GM12878 (cell line): ENCODE data around the gene SF3B5. TPM values are rescaled to one million over a fixed set of nuclear protein-coding genes. Genes with fewer than 3 reads are reported as not detected.

Experiments
- ATAC-seq: fragments of 200-7000 bp; cut with Tn5 transposase; 3 replicates; pipeline ENCODE4 v1.9.1; 2020; ENCODE audit warnings: mild to moderate bottlenecking, moderate library complexity
- BruUV-seq: library from RNA; stranded (reverse); fragments of 400-500 nt; replicated peaks from 2 replicates; lab custom pipeline; 2021; lab: Mats Ljungman, UMichigan
- CTCF ChIA-PET: fragments of 300-600 bp; sonication (Branson Sonifier 250); formaldehyde crosslinking; extraction: SDS; loops from one replicate; lab custom pipeline; 2021; ENCODE audit warnings: inconsistent platforms; lab: Yijun Ruan, JAX
- POLR2A ChIA-PET: fragments of 350-600 bp; formaldehyde crosslinking; extraction: SDS; loops from one replicate; lab custom pipeline; 2021; ENCODE audit warnings: inconsistent platforms; lab: Charles Lee
- RAD21 ChIA-PET: fragments of 300-600 bp; sonication (Branson Sonifier 250); formaldehyde crosslinking; loops from one replicate; lab custom pipeline; 2023; ENCODE audit warnings: antibody characterized with exemption; ENCODE audit not compliant: unreplicated experiment; lab: Charles Lee
- SMC1A ChIA-PET: fragments of 300-600 bp; sonication (Branson Sonifier 250); formaldehyde crosslinking; loops from one replicate; lab custom pipeline; 2023; ENCODE audit not compliant: unreplicated experiment, uncharacterized antibody; lab: Charles Lee
- DNase-seq: peaks from one replicate; pipeline ENCODE4 v3.0.0-alpha.2; 2011; ENCODE audit warnings: low read depth, low spot score
- FAIRE-seq: peaks from 3 replicates; lab custom pipeline; 2011; peaks lifted over from hg19 to GRCh38; lab: Jason Lieb, UNC
- H2AFZ ChIP-seq: 2 replicates; pipeline ENCODE4 v1.6.0; 2011; ENCODE audit warnings: low read depth, low read length, control low read depth; ENCODE audit not compliant: control insufficient read depth
- H3K27ac ChIP-seq: 2 replicates; pipeline ENCODE4 v1.5.1; 2011; ENCODE audit warnings: control low read depth; ENCODE audit not compliant: control insufficient read depth, insufficient read depth
- H3K27me3 ChIP-seq, 2 experiments: replicated peaks in 1 of 2; 2 replicates each; pipeline versions ENCODE4 v1.6.0 to v1.6.1; 2011; ENCODE audit warnings: low read length in 1 of 2; ENCODE audit not compliant: control insufficient read depth in 2 of 2, insufficient read depth in 2 of 2
- H3K36me3 ChIP-seq, 2 experiments: 2 replicates each; pipeline ENCODE4 v1.5.1; 2011; ENCODE audit warnings: low read length in 1 of 2; ENCODE audit not compliant: control insufficient read depth in 2 of 2, insufficient read depth in 2 of 2
- H3K4me1 ChIP-seq: 2 replicates; pipeline ENCODE4 v1.6.1; 2011; ENCODE audit warnings: mild to moderate bottlenecking, low read length, moderate library complexity, mixed read lengths; ENCODE audit not compliant: control insufficient read depth, insufficient read depth
- H3K4me2 ChIP-seq: 2 replicates; pipeline ENCODE4 v1.6.0; 2011; ENCODE audit warnings: control low read depth; ENCODE audit not compliant: control insufficient read depth, insufficient read depth
- H3K4me3 ChIP-seq: fragments of 200-600 bp; sonication (generic); 2 replicates; pipeline ENCODE4 v1.5.1; 2016
- H3K79me2 ChIP-seq: 2 replicates; pipeline ENCODE4 v1.6.0; 2011; ENCODE audit warnings: low read length; ENCODE audit not compliant: control insufficient read depth, insufficient read depth
- H3K9ac ChIP-seq: 2 replicates; pipeline ENCODE4 v1.8.0; 2011; ENCODE audit warnings: low read length, control low read depth, mixed read lengths; ENCODE audit not compliant: control insufficient read depth, insufficient read depth
- H3K9me3 ChIP-seq: replicated peaks from 3 replicates; pipeline ENCODE4 v1.5.1; 2011; ENCODE audit warnings: mild to moderate bottlenecking, low read length; ENCODE audit not compliant: control insufficient read depth, insufficient read depth
- H4K20me1 ChIP-seq: 2 replicates; pipeline ENCODE4 v1.6.0; 2011; ENCODE audit not compliant: control insufficient read depth, insufficient read depth
- BCL3 ChIP-seq: IDR thresholded peaks from 2 replicates; pipeline ENCODE4 v1.6.1; 2011; ENCODE audit warnings: borderline replicate concordance, low read depth, mild to moderate bottlenecking, moderate library complexity, low read length; ENCODE audit not compliant: insufficient read depth, poor library complexity, severe bottlenecking
- BRCA1 ChIP-seq: IDR thresholded peaks from 2 replicates; pipeline ENCODE4 v1.6.1; 2011; ENCODE audit warnings: low read depth, low read length, improper control_type of control experiment
- GATAD2B ChIP-seq: fragments of 450-650 bp; conservative IDR thresholded peaks from 2 replicates; pipeline ENCODE4 v1.6.1; 2017; ENCODE audit warnings: low read depth, mild to moderate bottlenecking, moderate library complexity
- IKZF2 ChIP-seq, 2 experiments: fragments of 450-650 bp; IDR thresholded peaks; 2 replicates each; pipeline ENCODE4 v1.6.1; 2017; ENCODE audit warnings: mild to moderate bottlenecking in 2 of 2, moderate library complexity in 2 of 2
- MXI1 ChIP-seq: fragments of 150-350 bp; IDR thresholded peaks from 2 replicates; pipeline ENCODE4 v1.6.1; 2011; ENCODE audit warnings: low read depth, mild to moderate bottlenecking, inconsistent platforms, low read length, improper control_type of control experiment
- NR2C2 ChIP-seq: IDR thresholded peaks from 2 replicates; pipeline ENCODE4 v1.6.1; 2011; ENCODE audit warnings: borderline replicate concordance, low read depth; ENCODE audit not compliant: control insufficient read depth, insufficient read length
- PAX5 ChIP-seq: IDR thresholded peaks from 2 replicates; pipeline ENCODE4 v1.6.1; 2011; ENCODE audit warnings: low read depth, low read length, borderline replicate concordance
- RB1 ChIP-seq: fragments of 450-650 bp; formaldehyde crosslinking; IDR thresholded peaks from 2 replicates; pipeline ENCODE4 v1.6.1; 2017; ENCODE audit warnings: mild to moderate bottlenecking, borderline replicate concordance
- RBBP5 ChIP-seq: fragments of 200-600 bp; sonication (generic); conservative IDR thresholded peaks from 2 replicates; pipeline ENCODE4 v1.6.1; 2016
- TCF3 ChIP-seq: IDR thresholded peaks from 2 replicates; pipeline ENCODE4 v1.6.1; 2012; ENCODE audit warnings: low read depth, mild to moderate bottlenecking, low read length, borderline replicate concordance; ENCODE audit not compliant: insufficient read depth
- ZNF24 ChIP-seq: fragments of 450-650 bp; IDR thresholded peaks from 2 replicates; pipeline ENCODE4 v1.6.1; 2017; ENCODE audit warnings: antibody characterized with exemption, mild to moderate bottlenecking
- ZNF274 ChIP-seq: IDR thresholded peaks from one replicate; pipeline ENCODE4 v1.8.0; 2011; ENCODE audit not compliant: insufficient read length, insufficient read depth
- ZSCAN29 ChIP-seq: fragments of 450-650 bp; IDR thresholded peaks from 2 replicates; pipeline ENCODE4 v1.6.1; 2017; ENCODE audit warnings: mild to moderate bottlenecking, moderate library complexity
- WGBS: methylation state at CpG from one replicate; pipeline ENCODE4 v1.1.6; 2016; ENCODE audit warnings: low lambda C conversion rate; ENCODE audit not compliant: insufficient replicate concordance, insufficient coverage; ENCODE audit errors: missing lambda C conversion rate; 5-methylcytosine and 5-hydroxymethylcytosine counted together
- in situ Hi-C: fragments of 300-500 bp; cut with MboI; formaldehyde crosslinking; loops from 9 replicates; pipeline ENCODE4 v1.14.3; 2018; ENCODE audit warnings: mixed read lengths
- intact Hi-C: fragments of 100-400 bp; cut with micrococcal nuclease; formaldehyde crosslinking; loops from one replicate; pipeline ENCODE4 v1.14.2; 2022; ENCODE audit not compliant: unreplicated experiment
- polyA plus RNA-seq, 11 experiments: library from polyadenylated mRNA; depleted of rRNA in 4 of 11; unstranded in 6 of 11; stranded (reverse) in 5 of 11; fragments of >200 nt; fragmentation: Nextera tagmentation in 4 of 11; fragmentation: Illumina TruSeq in 1 of 11; extraction: Ambion mirVana in 4 of 11; extraction: Trizol in 1 of 11; gene quantifications; 1 replicate in 1 of 11; 2 replicates in 10 of 11; pipeline versions ENCODE4 v1.2.1 to v1.2.3, GENCODE V29; 2011 to 2016; ENCODE audit warnings: inconsistent platforms in 2 of 11, missing spikeins in 2 of 11, low read depth in 1 of 11
- total RNA-seq, 4 experiments: library from RNA; depleted of rRNA in 3 of 4; stranded (reverse); fragments of >200 nt in 3 of 4; fragmentation: Illumina TruSeq in 1 of 4; extraction: Trizol in 1 of 4; gene quantifications; 2 replicates each; pipeline versions ENCODE4 v1.2.1 to v1.2.3, GENCODE V29; 2013 to 2021

The SF3B5 gene
- total and polyA plus RNA-seq, 10 of the 15 experiments (the other 5 are each of a cell fraction or from before 2014, with no cell fraction given), result 220 to 864 (median 341) TPM

DNA sequence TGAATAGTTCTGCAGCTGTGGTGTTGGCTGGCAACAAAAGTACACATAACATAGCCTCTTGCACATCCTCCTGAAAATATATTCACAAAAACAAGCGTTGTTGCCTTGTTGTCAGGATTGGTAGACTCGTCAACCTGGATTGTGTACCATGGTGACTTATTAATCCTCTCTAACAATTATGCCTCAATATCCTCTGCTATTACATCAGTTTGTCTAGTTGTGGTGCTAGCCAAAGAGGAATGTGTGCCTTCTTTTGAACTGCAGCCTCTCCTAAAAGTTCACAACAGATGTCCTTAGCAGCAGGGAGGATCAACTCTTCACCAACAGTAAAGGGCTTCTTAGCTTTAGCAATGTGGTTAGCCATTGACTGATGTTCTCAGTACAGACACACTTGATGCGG, 3.6 kb upstream of the SF3B5 start:
- no TSS peak for BruUV-seq

More for the DNA sequence above, 3.6 kb upstream of the SF3B5 start:
- H3K4me2 ChIP-seq, result no peak overlapping the region
- peaks cover 14% of the 10 kb centered on the region for H3K79me2 ChIP-seq
- in situ Hi-C loops, result loop anchor here (5.0 kb wide), 2 partner anchors 118 to 383 kb away; no protein-coding TSS in a partner anchor
- 90% methylated on average over 3 of the region's 3 CpGs for WGBS
- intact Hi-C loops, result loop anchor here (5.0 kb wide), 1 partner anchor 253 kb away; no protein-coding TSS in a partner anchor
- H4K20me1 ChIP-seq, result no peaks in the 10 kb centered on the region
- ATAC-seq, result no peak
- H3K27me3 ChIP-seq, result no peaks in the 10 kb centered on the region
- no peaks in the 10 kb centered on the region for H3K9me3 ChIP-seq
- ChIA-PET CTCF (interaction anchor here (1.0 to 2.7 kb wide), 8 partner anchors 20 to 383 kb away, joined by 4 to 24 read pairs (median 4); no protein-coding TSS in a partner anchor), SMC1A (interaction anchor here (0.9 to 5.0 kb wide), 11 partner anchors 9 to 524 kb away, joined by 3 to 24 read pairs (median 4); no protein-coding TSS in a partner anchor)
- no peak overlapping the region for H2AFZ ChIP-seq
- no peak overlapping the region for H3K27ac ChIP-seq
- no peak for DNase-seq
- TF ChIP-seq BCL3, result no peak
- TF ChIP-seq BRCA1, result no peak
- TF ChIP-seq IKZF2 (IDR thresholded peaks at IDR 0.05), result no peak
- TF ChIP-seq NR2C2, result no peak
- TF ChIP-seq ZNF24, result no peak
- no peak for TF ChIP-seq RB1
- no peak for TF ChIP-seq PAX5
- no peak for TF ChIP-seq ZNF274
- no peak for TF ChIP-seq RBBP5
- TF ChIP-seq TCF3, result no peak
- no peak for TF ChIP-seq MXI1
- no peak for TF ChIP-seq ZSCAN29
- TF ChIP-seq GATAD2B, result no peak
- TF ChIP-seq, all 136 proteins: peak for 0
- peaks cover 6% of the 10 kb centered on the region for H3K4me1 ChIP-seq
- FAIRE-seq, result no peak
- no peak overlapping the region for H3K9ac ChIP-seq
- ChIA-PET POLR2A (no interaction called here), RAD21 (interaction anchor here (1.2 kb wide), 1 partner anchor 119 kb away, joined by 3 read pairs; no protein-coding TSS in a partner anchor)
- no peaks in the 10 kb centered on the region for H3K36me3 ChIP-seq
- H3K4me3 ChIP-seq, result no peak overlapping the region
